Testis (tissue), 3 donors: ENCODE data around the gene THADA. TPM values are rescaled to one million over a fixed set of nuclear protein-coding genes. Genes with fewer than 3 reads are reported as not detected.
A peak's percentile ranks its signal among the peaks of the same experiment; 100 is the strongest.

Experiments used
- DNase-seq: peaks from one replicate; pipeline ENCODE4 v3.0.0-alpha.2; 2019
- H3K27ac ChIP-seq, 2 donors: fragments of 200-600 bp; sonication (generic); one replicate each; pipeline ENCODE4 v1.5.1; 2019
- H3K27me3 ChIP-seq: fragments of 200-600 bp; sonication (generic); one replicate; pipeline ENCODE4 v1.5.1; 2019
- H3K36me3 ChIP-seq: fragments of 200-600 bp; sonication (generic); one replicate; pipeline ENCODE4 v1.5.1; 2017; ENCODE audit warnings: low read depth; ENCODE audit errors: missing control alignments
- H3K4me1 ChIP-seq: fragments of 200-600 bp; sonication (generic); one replicate; pipeline ENCODE4 v1.5.1; 2019
- H3K4me3 ChIP-seq, 2 donors: fragments of 200-600 bp; sonication (generic); one replicate each; pipeline ENCODE4 v1.5.1; 2017 to 2019
- H3K9me3 ChIP-seq: fragments of 200-600 bp; sonication (generic); one replicate; pipeline ENCODE4 v1.5.1; 2017
- CTCF ChIP-seq, 3 experiments: fragments of 450-650 bp in 2 of 3; fragments of 200-600 bp in 1 of 3; sonication (generic) in 1 of 3; IDR thresholded peaks; one replicate each; pipeline ENCODE4 v1.5.1; 2016 to 2019; ENCODE audit warnings: antibody characterized with exemption in 3 of 3, mild to moderate bottlenecking in 2 of 3, moderate library complexity in 1 of 3
- POLR2A ChIP-seq: fragments of 450-650 bp; IDR thresholded peaks from one replicate; pipeline ENCODE4 v1.6.1; 2017; ENCODE audit warnings: antibody characterized with exemption, mild to moderate bottlenecking, moderate library complexity
- WGBS, 2 donors: methylation state at CpG; one replicate each; pipeline ENCODE4 v1.1.5; 2018; 5-methylcytosine and 5-hydroxymethylcytosine counted together
- intact Hi-C: fragments of 100-400 bp; cut with DNase I; formaldehyde crosslinking; loops from one replicate; pipeline ENCODE4 v1.15.1; 2023; ENCODE audit warnings: low total_unique reads
- polyA plus RNA-seq: library from polyadenylated mRNA; stranded (reverse); fragments of 350-450 nt; fragmentation: Illumina TruSeq; extraction: RNeasy Lipid Tissue Mini Kit (QIAGEN cat#74804); gene quantifications from one replicate; pipeline ENCODE4 v1.2.3, GENCODE V29; 2014; ENCODE audit warnings: low read depth, low replicate concordance; ENCODE audit not compliant: insufficient read depth
- total RNA-seq, 2 donors: library from RNA; depleted of rRNA; stranded (reverse); fragments of >200 nt; gene quantifications; one replicate each; pipeline ENCODE4 v1.2.3, GENCODE V29; 2016

Gene THADA
- total and polyA plus RNA-seq, 3 donors from 2014 or later = 29.5 to 43.9 (median 39.5) TPM

DNA sequence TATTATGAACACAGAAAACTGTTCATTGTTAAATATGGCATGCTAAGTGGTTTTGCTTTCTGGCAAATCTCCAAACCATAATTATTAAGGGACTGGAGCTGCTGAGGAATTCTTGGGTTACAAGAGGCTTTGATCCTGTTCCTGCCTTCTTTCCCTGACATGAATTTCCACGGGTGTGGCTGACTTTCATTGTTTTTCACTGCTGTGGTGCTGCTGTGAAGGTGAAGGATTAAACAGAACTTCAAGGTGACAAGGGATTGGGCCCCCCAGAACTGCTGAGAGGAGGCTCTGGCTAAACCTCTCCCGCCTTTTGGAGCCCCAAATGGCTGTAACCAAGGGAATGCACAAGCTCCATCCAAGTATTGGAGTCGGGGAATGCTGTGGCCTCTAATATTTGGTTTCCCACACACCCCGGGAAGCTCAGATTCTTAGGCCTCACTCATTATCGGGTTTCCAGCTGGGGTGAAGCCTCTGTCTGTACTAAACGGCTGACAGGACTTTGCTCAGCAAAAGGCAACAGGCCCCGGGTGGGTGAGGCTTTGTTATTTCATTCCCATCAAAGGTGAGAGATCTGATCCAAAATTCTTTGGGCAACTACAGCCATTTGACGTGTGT lies 340.4 kb downstream of the THADA start:
- DNase-seq = no peak

DNA sequence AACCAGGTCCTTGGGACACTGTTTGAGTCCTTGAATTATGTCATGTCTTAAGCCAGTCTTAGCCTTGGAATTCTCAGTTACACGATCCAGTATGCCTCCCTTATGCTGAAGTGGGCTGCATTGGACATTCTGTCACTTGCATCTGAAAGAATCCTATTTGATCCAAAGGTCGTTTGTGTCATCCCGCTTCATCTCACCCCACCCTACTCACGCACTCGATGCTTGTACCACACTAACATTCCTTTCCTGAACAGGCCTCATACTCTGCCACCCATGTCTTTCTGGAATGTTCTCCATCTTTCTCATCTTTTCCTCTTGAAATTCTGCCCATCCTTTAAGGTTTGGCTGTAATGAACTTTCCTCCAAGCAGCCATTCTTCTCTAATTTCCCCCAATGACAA lies 341.5 kb downstream of the THADA start:
- Histone ChIP-seq H3K27ac (no peak overlapping the region), H3K4me1 (peaks cover 4% of the 10 kb centered on the region)
- intact Hi-C loops = no loop called here

More for the DNA sequence above, 340.4 kb downstream of the THADA start:
- intact Hi-C loops = no loop called here
- Histone ChIP-seq H3K4me3 (no peak overlapping the region), H3K36me3 (no peaks in the 10 kb centered on the region), H3K9me3 (no peaks in the 10 kb centered on the region), H3K4me1 (peaks cover 4% of the 10 kb centered on the region), H3K27ac (no peak overlapping the region), H3K27me3 (no peaks in the 10 kb centered on the region)
- WGBS, 2 donors = 67 to 73% methylated on average over 8 of the region's 8 CpGs
- no peak for TF ChIP-seq CTCF (IDR thresholded peaks at IDR 0.05)
- TF ChIP-seq POLR2A = no peak

DNA sequence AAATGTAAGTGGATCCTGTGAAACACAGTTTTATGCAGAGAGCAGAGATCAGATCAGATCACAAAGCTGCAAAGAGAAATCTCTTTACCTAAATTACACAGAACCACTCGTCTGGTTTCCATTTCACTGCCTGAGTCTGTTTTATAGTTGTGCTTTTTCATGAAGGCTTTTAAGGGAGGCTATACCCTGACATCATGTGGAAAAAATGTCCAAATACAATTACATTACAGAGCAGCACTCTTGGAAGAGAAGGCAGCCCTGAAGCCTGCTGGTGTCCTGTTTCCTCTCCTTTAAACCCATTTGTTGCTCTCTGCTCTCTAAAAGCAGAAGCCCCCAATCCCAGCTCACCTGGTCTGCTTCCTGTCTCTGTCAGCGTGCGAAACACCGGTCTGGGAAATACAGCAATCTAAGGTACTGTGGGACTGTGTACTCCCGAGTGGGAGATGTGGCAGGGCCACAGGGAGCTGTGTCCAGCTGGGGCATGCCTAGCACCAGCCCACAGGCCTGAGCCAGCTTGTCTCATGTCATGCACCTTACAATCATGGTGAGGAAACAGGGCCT lies 344.6 kb downstream of the THADA start:
- Histone ChIP-seq H3K36me3 (no peaks in the 10 kb centered on the region), H3K9me3 (no peaks in the 10 kb centered on the region), H3K27ac (peak overlapping the region; percentile 25 to 70), H3K27me3 (no peaks in the 10 kb centered on the region), H3K4me3 (no peak overlapping the region), H3K4me1 (peaks cover 4% of the 10 kb centered on the region)
- intact Hi-C loops = no loop called here
- 44 to 48% methylated on average over 5 of the region's 5 CpGs for WGBS, 2 donors
- no peak for DNase-seq
- TF ChIP-seq POLR2A (no peak), CTCF (IDR thresholded peaks at IDR 0.05) (no peak)

More for the DNA sequence above, 341.5 kb downstream of the THADA start:
- no peak for TF ChIP-seq CTCF (IDR thresholded peaks at IDR 0.05)
- TF ChIP-seq POLR2A = no peak
- DNase-seq = no peak
- Histone ChIP-seq H3K36me3 (no peaks in the 10 kb centered on the region), H3K27me3 (no peaks in the 10 kb centered on the region), H3K4me3 (no peak overlapping the region), H3K9me3 (no peaks in the 10 kb centered on the region)
- 86 to 92% methylated on average over 5 of the region's 5 CpGs for WGBS, 2 donors

- no peaks in the 10 kb centered on the region for H3K27me3 ChIP-seq
- no peak overlapping the region for H3K27ac ChIP-seq
- 95 to 98% methylated on average over 2 of the region's 2 CpGs for WGBS, 2 donors
- H3K4me3 ChIP-seq = no peak overlapping the region
- no peak for TF ChIP-seq POLR2A
- TF ChIP-seq CTCF (IDR thresholded peaks at IDR 0.05) = no peak
- H3K36me3 ChIP-seq = no peaks in the 10 kb centered on the region
- intact Hi-C loops = no loop called here
- H3K4me1 ChIP-seq = peaks cover 4% of the 10 kb centered on the region
- no peak for DNase-seq
- no peaks in the 10 kb centered on the region for H3K9me3 ChIP-seq
Observed at GRCh38 chr2:43250015-43250414, 345.8 kb downstream of the THADA start.

DNA sequence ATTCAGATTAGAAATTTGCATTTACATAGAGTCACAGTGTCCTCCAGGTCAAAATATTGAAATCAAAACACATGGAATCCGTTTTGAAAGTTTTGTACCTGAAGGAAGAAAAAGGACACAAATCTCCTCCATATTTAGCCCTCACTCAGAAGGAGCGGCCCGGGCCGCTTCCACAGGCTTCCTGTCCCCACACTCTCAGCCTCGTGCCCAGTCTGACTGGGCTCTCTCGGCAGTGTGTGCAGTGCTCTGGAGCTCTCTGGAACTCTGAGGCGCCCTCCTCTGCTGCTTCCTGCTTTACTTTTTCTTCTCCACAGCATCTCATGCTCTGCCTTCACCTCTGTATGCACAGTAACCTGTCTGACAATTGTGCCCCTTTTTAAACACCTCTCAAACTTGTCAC lies 347.2 kb downstream of the THADA start:
- 91 to 96% methylated on average over 7 of the region's 7 CpGs for WGBS, 2 donors
- Histone ChIP-seq H3K27me3 (no peaks in the 10 kb centered on the region), H3K9me3 (no peaks in the 10 kb centered on the region), H3K4me3 (no peak overlapping the region), H3K36me3 (no peaks in the 10 kb centered on the region), H3K27ac (no peak overlapping the region), H3K4me1 (peaks cover 4% of the 10 kb centered on the region)
- TF ChIP-seq POLR2A (no peak), CTCF (IDR thresholded peaks at IDR 0.05) (no peak)
- intact Hi-C loops = no loop called here
- DNase-seq = no peak
